CD4-positive, CD25-positive, alpha-beta regulatory T cell (primary cell): ENCODE measurements around the gene METTL2B. TPM values are rescaled to one million over a fixed set of nuclear protein-coding genes. Genes with fewer than 3 reads are reported as not detected.
"Not testable (repeated sequence)": the region's sequence is repeated elsewhere in the genome, so short reads cannot be mapped to it uniquely, and the experiment has no call there.

Experiments
- ATAC-seq, 2 donors: fragments of 150-1000 bp; cut with Tn5 transposase; one replicate each; pipeline ENCODE4 v1.10.0; 2021; ENCODE audit warnings: low read depth in 2 of 2, moderate number of reproducible peaks in 2 of 2, moderate library complexity in 1 of 2
- DNase-seq, 3 donors: peaks; one replicate each; pipeline versions ENCODE4 v3.0.0 to v3.0.0-alpha.2; 2012 to 2022; ENCODE audit warnings: mixed read lengths in 1 of 3
- H3K27ac ChIP-seq: one replicate; pipeline ENCODE4 v1.7.0; 2013; ENCODE audit warnings: mild to moderate bottlenecking, low read length; ENCODE audit not compliant: insufficient read depth, poor library complexity, severe bottlenecking
- H3K27me3 ChIP-seq: one replicate; pipeline ENCODE4 v1.7.0; 2013; ENCODE audit warnings: low read length; ENCODE audit not compliant: control insufficient read depth, insufficient read depth
- H3K36me3 ChIP-seq: one replicate; pipeline ENCODE4 v1.7.0; 2013; ENCODE audit warnings: mild to moderate bottlenecking, low read length, moderate library complexity; ENCODE audit not compliant: control insufficient read depth, insufficient read depth
- H3K4me1 ChIP-seq: 2 replicates; pipeline ENCODE4 v1.7.0; 2013; ENCODE audit warnings: mild to moderate bottlenecking, low read length; ENCODE audit not compliant: insufficient read depth, control insufficient read depth, poor library complexity, severe bottlenecking
- H3K4me3 ChIP-seq: one replicate; pipeline ENCODE4 v1.7.0; 2013; ENCODE audit warnings: low read depth, mild to moderate bottlenecking, low read length, moderate library complexity
- H3K9me3 ChIP-seq, 2 experiments: 1 replicate in 1 of 2; 2 replicates in 1 of 2; pipeline ENCODE4 v1.7.0; 2013; ENCODE audit warnings: low read length in 2 of 2, mild to moderate bottlenecking in 1 of 2, moderate library complexity in 1 of 2; ENCODE audit not compliant: control insufficient read depth in 2 of 2
- H3K27ac Mint-ChIP-seq, 3 donors: one replicate each; pipeline ENCODE4 v1.8.0; 2020 to 2022; ENCODE audit warnings: mild to moderate bottlenecking in 3 of 3, mixed read lengths in 3 of 3, moderate library complexity in 2 of 3
- H3K27me3 Mint-ChIP-seq: one replicate; pipeline ENCODE4 v1.8.0; 2022; ENCODE audit warnings: mild to moderate bottlenecking, mixed read lengths
- H3K36me3 Mint-ChIP-seq: one replicate; pipeline ENCODE4 v1.8.0; 2020; ENCODE audit warnings: mixed read lengths
- H3K4me1 Mint-ChIP-seq, 4 donors: one replicate each; pipeline ENCODE4 v1.8.0; 2020 to 2022; ENCODE audit warnings: mixed read lengths in 4 of 4, mild to moderate bottlenecking in 1 of 4
- H3K4me3 Mint-ChIP-seq, 4 donors: one replicate each; pipeline ENCODE4 v1.8.0; 2020 to 2022; ENCODE audit warnings: mild to moderate bottlenecking in 4 of 4, mixed read lengths in 4 of 4, moderate library complexity in 3 of 4
- H3K9me3 Mint-ChIP-seq, 7 donors: one replicate each; pipeline ENCODE4 v1.8.0; 2020 to 2022; ENCODE audit warnings: mixed read lengths in 7 of 7, mild to moderate bottlenecking in 3 of 7, moderate library complexity in 2 of 7
- polyA plus RNA-seq, 4 donors: library from polyadenylated mRNA; unstranded; fragments of 300-500 nt; fragmentation: Illumina TruSeq; gene quantifications; one replicate each; pipeline ENCODE4 v1.2.3, GENCODE V29; 2021
- total RNA-seq: library from RNA; stranded (reverse); gene quantifications from one replicate; pipeline ENCODE4 v1.2.3, GENCODE V29; 2022

METTL2B gene
- total and polyA plus RNA-seq, 5 donors from 2014 or later = 9.2 to 19.6 (median 16.9) TPM

DNA sequence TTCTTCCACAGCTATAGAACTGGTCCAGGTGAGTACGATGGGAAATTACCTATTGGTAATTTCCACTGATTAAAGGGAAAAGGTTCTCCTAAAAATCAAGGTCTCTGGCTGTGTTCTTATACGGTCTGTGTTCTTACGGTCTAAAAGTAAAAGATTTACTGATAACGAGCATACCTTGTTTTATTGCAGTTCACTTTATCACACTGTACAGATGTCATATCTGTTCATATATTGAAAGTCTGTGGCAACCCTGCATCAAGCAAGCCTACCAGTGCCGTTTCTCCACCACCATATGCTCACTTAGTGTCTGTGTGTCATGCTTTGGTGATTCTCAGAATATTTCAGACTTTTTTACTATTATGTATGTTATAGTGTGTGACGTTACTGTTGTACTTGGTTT is 11.6 kb downstream of the METTL2B start:
- not testable (repeated sequence) for H3K4me3 ChIP-seq, H3K4me3 Mint-ChIP-seq, DNase-seq, H3K4me1 ChIP-seq, H3K27ac ChIP-seq, H3K27ac Mint-ChIP-seq, H3K27me3 ChIP-seq, H3K4me1 Mint-ChIP-seq, H3K9me3 ChIP-seq, ATAC-seq, H3K36me3 ChIP-seq, H3K27me3 Mint-ChIP-seq, H3K9me3 Mint-ChIP-seq
- H3K36me3 Mint-ChIP-seq = peaks cover 19% of the 10 kb centered on the region

- H3K9me3 Mint-ChIP-seq = no peaks in the 10 kb centered on the region
- no peaks in the 10 kb centered on the region for H3K4me1 ChIP-seq
- no peak for DNase-seq
- no peak overlapping the region for H3K27ac Mint-ChIP-seq
- no peak overlapping the region for H3K4me3 Mint-ChIP-seq
- no peaks in the 10 kb centered on the region for H3K27me3 Mint-ChIP-seq
- peaks cover 0 to 2% (median 0%) of the 10 kb centered on the region in 4 donors for H3K4me1 Mint-ChIP-seq
- H3K27me3 ChIP-seq = no peaks in the 10 kb centered on the region
- H3K9me3 ChIP-seq = no peaks in the 10 kb centered on the region
- peaks cover 32% of the 10 kb centered on the region for H3K36me3 Mint-ChIP-seq
- H3K27ac ChIP-seq = no peak overlapping the region
- no peak overlapping the region for H3K4me3 ChIP-seq
- H3K36me3 ChIP-seq = peaks cover 31% of the 10 kb centered on the region
- ATAC-seq = no peak
These were observed 20.9 kb downstream of the METTL2B start for GRCh38 chr7:128497405-128497804.

GRCh38 chr7:128505416-128505815 is 28.9 kb downstream of the METTL2B start:
- H3K27me3 ChIP-seq, H3K27ac ChIP-seq, H3K4me3 ChIP-seq, DNase-seq, H3K36me3 ChIP-seq, H3K27me3 Mint-ChIP-seq, H3K9me3 Mint-ChIP-seq, H3K27ac Mint-ChIP-seq, ATAC-seq, H3K4me1 ChIP-seq, H3K9me3 ChIP-seq, H3K4me3 Mint-ChIP-seq: not testable (repeated sequence)
- Mint-ChIP-seq H3K4me1 (peaks cover 0 to 13% (median 8%) of the 10 kb centered on the region in 4 donors), H3K36me3 (peaks cover 18% of the 10 kb centered on the region)

- H3K27ac ChIP-seq, H3K36me3 Mint-ChIP-seq, H3K9me3 ChIP-seq, H3K9me3 Mint-ChIP-seq, H3K27me3 Mint-ChIP-seq, H3K4me3 Mint-ChIP-seq, ATAC-seq, H3K4me1 ChIP-seq, H3K4me3 ChIP-seq, H3K27me3 ChIP-seq, H3K36me3 ChIP-seq: not testable (repeated sequence)
- DNase-seq = peak in 1 of 3 donors; percentile 49
- peaks cover 0 to 16% (median 9%) of the 10 kb centered on the region in 4 donors for H3K4me1 Mint-ChIP-seq
- H3K27ac Mint-ChIP-seq = peak overlapping the region; percentile 31 to 88 (median 69)
These were observed 30.3 kb downstream of the METTL2B start for GRCh38 chr7:128506819-128507218.

- H3K4me1 ChIP-seq, H3K27me3 Mint-ChIP-seq, H3K9me3 Mint-ChIP-seq, H3K4me3 Mint-ChIP-seq, DNase-seq, H3K36me3 Mint-ChIP-seq, H3K9me3 ChIP-seq, ATAC-seq, H3K36me3 ChIP-seq, H3K27ac ChIP-seq, H3K27me3 ChIP-seq, H3K4me3 ChIP-seq: not testable (repeated sequence)
- H3K4me1 Mint-ChIP-seq = peaks cover 0 to 18% (median 9%) of the 10 kb centered on the region in 4 donors
- peak overlapping the region; percentile 65 to 88 (median 69) for H3K27ac Mint-ChIP-seq
These were observed 30.9 kb downstream of the METTL2B start for GRCh38 chr7:128507321-128507993.

DNA sequence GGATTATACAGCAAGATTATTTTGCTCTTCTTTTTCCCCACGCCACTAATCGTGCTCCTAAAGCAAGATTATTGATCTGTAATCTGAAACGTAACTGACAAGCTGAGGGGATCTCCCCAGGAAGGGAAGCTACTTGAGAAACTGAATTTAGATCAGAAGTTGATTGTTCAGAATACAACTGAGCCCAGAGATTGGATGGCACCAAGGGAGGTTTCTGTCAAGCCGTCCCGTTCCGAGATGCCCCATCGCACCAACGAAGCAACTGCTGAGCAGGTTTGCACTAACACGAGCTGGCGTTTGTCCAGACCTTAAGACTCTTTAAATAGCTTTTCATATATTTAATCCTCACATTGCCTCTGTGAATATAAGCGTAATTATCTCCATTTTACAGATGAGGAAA is 35.1 kb downstream of the METTL2B start:
- H3K9me3 ChIP-seq, ATAC-seq, H3K27me3 Mint-ChIP-seq, H3K27me3 ChIP-seq, H3K4me3 Mint-ChIP-seq, H3K9me3 Mint-ChIP-seq, H3K36me3 ChIP-seq, H3K27ac ChIP-seq, H3K36me3 Mint-ChIP-seq, H3K4me1 ChIP-seq, H3K4me3 ChIP-seq, DNase-seq: not testable (repeated sequence)
- peak overlapping the region in 2 of 3 donors; percentile 15 to 74 for H3K27ac Mint-ChIP-seq
- peaks cover 0 to 15% (median 5%) of the 10 kb centered on the region in 4 donors for H3K4me1 Mint-ChIP-seq

GRCh38 chr7:128515232-128515631 is 38.7 kb downstream of the METTL2B start:
- not testable (repeated sequence) for H3K27me3 Mint-ChIP-seq, H3K4me3 ChIP-seq, H3K27me3 ChIP-seq, H3K36me3 Mint-ChIP-seq, DNase-seq, H3K9me3 Mint-ChIP-seq, H3K27ac Mint-ChIP-seq, H3K4me1 ChIP-seq, H3K9me3 ChIP-seq, H3K4me3 Mint-ChIP-seq, H3K27ac ChIP-seq, H3K4me1 Mint-ChIP-seq, ATAC-seq, H3K36me3 ChIP-seq

DNA sequence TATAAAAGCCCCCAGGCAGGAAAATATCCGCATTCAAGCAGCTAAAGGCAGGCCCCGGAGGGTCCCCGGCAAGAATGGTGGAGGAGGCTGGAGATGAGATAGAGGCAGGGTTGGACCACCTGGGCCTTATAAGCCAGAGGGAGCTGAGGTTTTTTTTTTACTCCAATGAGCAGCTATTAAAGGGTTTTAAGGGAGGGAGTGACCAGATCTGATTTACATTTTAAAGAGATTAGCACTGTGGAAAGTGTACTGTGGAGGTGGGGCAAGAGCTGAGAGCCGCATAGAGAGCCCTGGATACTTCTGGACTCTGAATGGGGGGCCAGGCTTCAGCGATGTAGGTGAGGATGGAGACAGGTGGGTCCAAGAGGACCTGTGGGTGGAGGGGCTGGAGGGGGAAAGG is 40.5 kb downstream of the METTL2B start:
- not testable (repeated sequence) for H3K27ac Mint-ChIP-seq, H3K4me1 ChIP-seq, H3K27me3 Mint-ChIP-seq, ATAC-seq, H3K36me3 ChIP-seq, H3K9me3 Mint-ChIP-seq, H3K9me3 ChIP-seq, H3K27ac ChIP-seq, H3K4me3 ChIP-seq, H3K4me3 Mint-ChIP-seq, H3K27me3 ChIP-seq, H3K36me3 Mint-ChIP-seq, H3K4me1 Mint-ChIP-seq, DNase-seq
